Esophagus muscularis mucosa (tissue), 4 donors: ENCODE measurements around the gene CLDN10.

Source experiments
- EP300 ChIP-seq: sonication (generic); formaldehyde crosslinking; IDR thresholded peaks from one replicate; pipeline ENCODE4 v1.6.1; 2017; ENCODE audit warnings: antibody characterized with exemption
- POLR2A ChIP-seq: fragments of 450-650 bp; IDR thresholded peaks from one replicate; pipeline ENCODE4 v1.6.1; 2017; ENCODE audit warnings: antibody characterized with exemption, moderate library complexity, mild to moderate bottlenecking, low read depth
- POLR2AphosphoS5 ChIP-seq, 2 donors: sonication (generic); formaldehyde crosslinking; IDR thresholded peaks; one replicate each; pipeline ENCODE4 v1.6.1; 2017; ENCODE audit warnings: antibody characterized with exemption in 2 of 2
- TF ChIP-seq, protein P1 (sequence below), 3 experiments: fragments of 200-600 bp in 2 of 3; fragments of 450-650 bp in 1 of 3; sonication (generic) in 2 of 3; IDR thresholded peaks; one replicate each; pipeline ENCODE4 v1.5.1; 2017 to 2019; ENCODE audit warnings: antibody characterized with exemption in 3 of 3, mild to moderate bottlenecking in 2 of 3, moderate library complexity in 1 of 3

GRCh38 chr13:95604556-95604915 is 52.0 kb downstream of the CLDN10 start:
- TF ChIP-seq, protein P1, sequence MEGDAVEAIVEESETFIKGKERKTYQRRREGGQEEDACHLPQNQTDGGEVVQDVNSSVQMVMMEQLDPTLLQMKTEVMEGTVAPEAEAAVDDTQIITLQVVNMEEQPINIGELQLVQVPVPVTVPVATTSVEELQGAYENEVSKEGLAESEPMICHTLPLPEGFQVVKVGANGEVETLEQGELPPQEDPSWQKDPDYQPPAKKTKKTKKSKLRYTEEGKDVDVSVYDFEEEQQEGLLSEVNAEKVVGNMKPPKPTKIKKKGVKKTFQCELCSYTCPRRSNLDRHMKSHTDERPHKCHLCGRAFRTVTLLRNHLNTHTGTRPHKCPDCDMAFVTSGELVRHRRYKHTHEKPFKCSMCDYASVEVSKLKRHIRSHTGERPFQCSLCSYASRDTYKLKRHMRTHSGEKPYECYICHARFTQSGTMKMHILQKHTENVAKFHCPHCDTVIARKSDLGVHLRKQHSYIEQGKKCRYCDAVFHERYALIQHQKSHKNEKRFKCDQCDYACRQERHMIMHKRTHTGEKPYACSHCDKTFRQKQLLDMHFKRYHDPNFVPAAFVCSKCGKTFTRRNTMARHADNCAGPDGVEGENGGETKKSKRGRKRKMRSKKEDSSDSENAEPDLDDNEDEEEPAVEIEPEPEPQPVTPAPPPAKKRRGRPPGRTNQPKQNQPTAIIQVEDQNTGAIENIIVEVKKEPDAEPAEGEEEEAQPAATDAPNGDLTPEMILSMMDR (IDR thresholded peaks at IDR 0.05) = no peak
- no peak for TF ChIP-seq POLR2A
- TF ChIP-seq EP300 = no peak
- TF ChIP-seq POLR2AphosphoS5 (IDR thresholded peaks at IDR 0.05) = no peak
